Measurements from ENCODE around the gene DCAF6.

The DCAF6 gene

GRCh38 chr1:168121401-168122011 is 185.0 kb downstream of the DCAF6 start:
- TF ChIP-seq ZNF274 (IDR thresholded peaks at IDR 0.05; ENCODE audit: low read depth, low read length) = no peak
- H3K4me3 ChIP-seq (ENCODE audit: low read length) = no peak overlapping the region

- no peak for TF ChIP-seq ZNF274 (IDR thresholded peaks at IDR 0.05; ENCODE audit: low read depth, low read length)
- no peak overlapping the region for H3K4me3 ChIP-seq (ENCODE audit: low read length)
Observed at GRCh38 chr1:168125051-168125450, 188.6 kb downstream of the DCAF6 start.
